Spleen (tissue), 11 donors: ENCODE data around the gene EVC. TPM values are rescaled to one million over a fixed set of nuclear protein-coding genes. Genes with fewer than 3 reads are reported as not detected.

ENCODE experiments used
- DNase-seq: peaks from one replicate; pipeline ENCODE4 v3.0.0-alpha.2; 2020
- H3K27ac ChIP-seq, 8 donors: fragments of 200-600 bp; sonication (generic) in 7 of 8; 1 replicate in 4 of 8; 2 replicates in 4 of 8; pipeline versions ENCODE4 v1.5.0 to v1.8.0; 2016 to 2021; ENCODE audit warnings: inconsistent platforms in 4 of 8, mild to moderate bottlenecking in 4 of 8, moderate library complexity in 1 of 8
- H3K27me3 ChIP-seq, 7 donors: fragments of 200-600 bp; sonication (generic) in 6 of 7; replicated peaks in 1 of 7; 1 replicate in 4 of 7; 2 replicates in 3 of 7; pipeline versions ENCODE4 v1.5.0 to v1.8.0; 2016 to 2021; ENCODE audit warnings: inconsistent platforms in 3 of 7, mild to moderate bottlenecking in 1 of 7
- H3K36me3 ChIP-seq, 6 donors: fragments of 200-600 bp; sonication (generic) in 5 of 6; 1 replicate in 4 of 6; 2 replicates in 2 of 6; pipeline versions ENCODE4 v1.5.0 to v1.8.0; 2016 to 2021; ENCODE audit warnings: inconsistent platforms in 2 of 6
- H3K4me1 ChIP-seq, 6 donors: fragments of 200-600 bp; sonication (generic) in 5 of 6; 1 replicate in 3 of 6; 2 replicates in 3 of 6; pipeline versions ENCODE4 v1.5.0 to v1.8.0; 2016 to 2021; ENCODE audit warnings: inconsistent platforms in 3 of 6
- H3K4me3 ChIP-seq, 8 donors: fragments of 200-600 bp; sonication (generic) in 7 of 8; 1 replicate in 4 of 8; 2 replicates in 4 of 8; pipeline versions ENCODE4 v1.5.0 to v1.8.0; 2016 to 2021; ENCODE audit warnings: inconsistent platforms in 4 of 8, mild to moderate bottlenecking in 4 of 8, moderate library complexity in 2 of 8
- H3K9me3 ChIP-seq, 8 donors: fragments of 200-600 bp; sonication (generic) in 7 of 8; 1 replicate in 4 of 8; 2 replicates in 4 of 8; pipeline versions ENCODE4 v1.5.0 to v1.8.0; 2016 to 2021; ENCODE audit warnings: inconsistent platforms in 4 of 8
- POLR2A ChIP-seq, 3 donors: fragments of 450-650 bp; IDR thresholded peaks; one replicate each; pipeline ENCODE4 v1.5.1; 2017; ENCODE audit warnings: antibody characterized with exemption in 3 of 3, mild to moderate bottlenecking in 1 of 3
- POLR2AphosphoS5 ChIP-seq, 3 donors: sonication (generic); formaldehyde crosslinking; IDR thresholded peaks; one replicate each; pipeline ENCODE4 v1.5.1; 2017; ENCODE audit warnings: antibody characterized with exemption in 3 of 3
- WGBS, 5 donors: extraction: QIAGEN DNeasy Blood & Tissue Kit in 3 of 5; methylation state at CpG; one replicate each; pipeline versions ENCODE4 v1.1.5 to v1.1.7; 2013 to 2018; 5-methylcytosine and 5-hydroxymethylcytosine counted together
- intact Hi-C: fragments of 100-400 bp; cut with DNase I; formaldehyde crosslinking; loops from one replicate; pipeline ENCODE4 v1.15.0; 2023; ENCODE audit warnings: low total_unique reads
- polyA plus RNA-seq, 3 donors: library from polyadenylated mRNA; stranded (reverse); fragments of 200-250 nt; gene quantifications; one replicate each; pipeline ENCODE4 v1.2.1, GENCODE V29; 2013
- total RNA-seq, 7 donors: library from RNA; depleted of rRNA in 3 of 7; stranded (reverse); fragments of >200 nt in 3 of 7; fragmentation: NEBNext Ultra II Directional in 4 of 7; extraction: Animal tissue kit (Norgen Biotek cat#: 25700) in 4 of 7; gene quantifications; one replicate each; pipeline versions ENCODE4 v1.1.0 to v1.2.1, GENCODE V29; 2016 to 2021
- TF ChIP-seq, protein P1 (sequence below), 11 experiments: fragments of 200-600 bp in 7 of 11; fragments of 450-650 bp in 4 of 11; sonication (generic) in 4 of 11; IDR thresholded peaks in 8 of 11; conservative IDR thresholded peaks in 3 of 11; 1 replicate in 7 of 11; 2 replicates in 4 of 11; pipeline versions ENCODE4 v1.4.0 to v1.8.0; 2016 to 2021; ENCODE audit warnings: antibody characterized with exemption in 11 of 11, inconsistent platforms in 4 of 11, mild to moderate bottlenecking in 1 of 11
- donor health status: healthy with polysubstance abuse.
- donor health status: DM: no; HTN: no; CAD: no; lungs with moderate emphysema.
- donor health status: DM: no; HTN: no; CAD: no.
- donor health status: Bipolar disorder and iron deficiency.
- donor health status: healthy.
- donor health status: DM: no; HTN: no; CAD: no.
- donor health status: DM: yes; HTN: yes; CAD: no.

The EVC gene
- total and polyA plus RNA-seq, 10 donors: 0.20 to 13.3 (median 6.9) TPM

DNA sequence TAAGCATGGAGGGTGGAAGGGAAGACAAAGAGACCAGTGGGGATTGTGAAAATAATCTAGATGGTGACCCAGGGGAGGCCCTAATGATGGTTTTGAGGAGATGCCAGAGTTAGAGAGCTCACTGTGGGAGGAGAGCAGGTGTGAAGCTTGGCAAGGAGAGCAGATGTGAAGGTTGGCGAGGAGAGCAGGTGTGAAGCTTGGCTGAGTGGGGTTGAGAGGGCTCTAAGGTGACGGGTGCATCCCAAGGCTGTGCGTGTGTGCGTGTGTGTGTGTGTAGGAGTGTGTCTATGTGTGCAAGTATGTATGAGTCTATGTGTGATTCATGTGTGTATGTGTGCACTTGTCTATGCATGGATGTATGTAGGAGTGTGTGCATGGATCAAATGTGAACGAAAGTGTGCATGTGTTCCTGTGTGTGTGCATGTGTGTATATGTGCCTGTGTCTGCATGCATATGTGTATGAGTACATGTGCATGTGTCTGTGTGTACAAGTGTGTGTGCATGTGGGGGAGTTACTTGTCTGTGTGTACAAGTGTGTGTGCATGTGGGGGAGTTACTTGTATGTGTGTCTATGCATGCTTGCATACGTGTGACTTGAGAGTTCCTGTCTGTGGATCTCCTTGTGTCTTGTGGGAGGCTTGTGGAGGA, 72.0 kb downstream of the EVC start:
- WGBS, 5 donors: 88 to 94% (median 90%) methylated on average over 6 of the region's 6 CpGs
- Histone ChIP-seq H3K9me3 (peaks cover 0 to 3% (median 0%) of the 10 kb centered on the region in 8 donors), H3K27me3 (no peaks in the 10 kb centered on the region), H3K36me3 (peaks cover 0 to 12% (median 0%) of the 10 kb centered on the region in 6 donors), H3K27ac (no peak overlapping the region), H3K4me1 (no peaks in the 10 kb centered on the region), H3K4me3 (no peak overlapping the region)
- TF ChIP-seq POLR2A (IDR thresholded peaks at IDR 0.05): no peak
- no peak for TF ChIP-seq POLR2AphosphoS5 (IDR thresholded peaks at IDR 0.05)
- TF ChIP-seq, protein P1, sequence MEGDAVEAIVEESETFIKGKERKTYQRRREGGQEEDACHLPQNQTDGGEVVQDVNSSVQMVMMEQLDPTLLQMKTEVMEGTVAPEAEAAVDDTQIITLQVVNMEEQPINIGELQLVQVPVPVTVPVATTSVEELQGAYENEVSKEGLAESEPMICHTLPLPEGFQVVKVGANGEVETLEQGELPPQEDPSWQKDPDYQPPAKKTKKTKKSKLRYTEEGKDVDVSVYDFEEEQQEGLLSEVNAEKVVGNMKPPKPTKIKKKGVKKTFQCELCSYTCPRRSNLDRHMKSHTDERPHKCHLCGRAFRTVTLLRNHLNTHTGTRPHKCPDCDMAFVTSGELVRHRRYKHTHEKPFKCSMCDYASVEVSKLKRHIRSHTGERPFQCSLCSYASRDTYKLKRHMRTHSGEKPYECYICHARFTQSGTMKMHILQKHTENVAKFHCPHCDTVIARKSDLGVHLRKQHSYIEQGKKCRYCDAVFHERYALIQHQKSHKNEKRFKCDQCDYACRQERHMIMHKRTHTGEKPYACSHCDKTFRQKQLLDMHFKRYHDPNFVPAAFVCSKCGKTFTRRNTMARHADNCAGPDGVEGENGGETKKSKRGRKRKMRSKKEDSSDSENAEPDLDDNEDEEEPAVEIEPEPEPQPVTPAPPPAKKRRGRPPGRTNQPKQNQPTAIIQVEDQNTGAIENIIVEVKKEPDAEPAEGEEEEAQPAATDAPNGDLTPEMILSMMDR (IDR thresholded peaks at IDR 0.05 in 8 of 11, conservative IDR thresholded peaks at IDR 0.05 in 3 of 11): no peak
- peak; percentile 36 for DNase-seq
- intact Hi-C loops: no loop called here

DNA sequence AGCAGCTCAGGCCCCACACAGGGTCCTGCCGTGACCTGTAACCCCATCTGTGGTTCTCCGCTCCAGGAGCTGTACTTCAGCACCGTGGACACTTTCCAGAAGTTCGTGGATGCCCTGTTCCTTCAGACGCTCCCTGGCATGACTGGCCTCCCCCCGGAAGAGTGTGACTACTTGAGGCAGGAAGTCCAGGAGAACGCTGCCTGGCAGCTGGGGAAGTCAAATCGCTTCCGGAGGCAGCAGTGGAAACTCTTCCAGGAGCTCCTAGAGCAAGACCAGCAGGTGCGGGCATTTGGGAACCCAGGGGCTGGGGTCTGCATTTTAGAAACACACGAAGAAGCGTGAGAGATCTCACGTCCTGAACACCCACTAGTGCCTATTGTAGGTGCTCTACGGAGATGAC, 72.5 kb downstream of the EVC start:
- intact Hi-C loops: no loop called here
- Histone ChIP-seq H3K27me3 (no peaks in the 10 kb centered on the region), H3K36me3 (peaks cover 0 to 15% (median 0%) of the 10 kb centered on the region in 6 donors), H3K9me3 (peaks cover 0 to 9% (median 0%) of the 10 kb centered on the region in 8 donors), H3K4me1 (no peaks in the 10 kb centered on the region), H3K27ac (no peak overlapping the region), H3K4me3 (no peak overlapping the region)
- TF ChIP-seq POLR2AphosphoS5 (IDR thresholded peaks at IDR 0.05): no peak
- TF ChIP-seq, protein P1 (IDR thresholded peaks at IDR 0.05 in 8 of 11, conservative IDR thresholded peaks at IDR 0.05 in 3 of 11): no peak
- TF ChIP-seq POLR2A (IDR thresholded peaks at IDR 0.05): no peak
- DNase-seq: peak; percentile 48
- 71 to 81% (median 79%) methylated on average over 14 of the region's 14 CpGs for WGBS, 5 donors

DNA sequence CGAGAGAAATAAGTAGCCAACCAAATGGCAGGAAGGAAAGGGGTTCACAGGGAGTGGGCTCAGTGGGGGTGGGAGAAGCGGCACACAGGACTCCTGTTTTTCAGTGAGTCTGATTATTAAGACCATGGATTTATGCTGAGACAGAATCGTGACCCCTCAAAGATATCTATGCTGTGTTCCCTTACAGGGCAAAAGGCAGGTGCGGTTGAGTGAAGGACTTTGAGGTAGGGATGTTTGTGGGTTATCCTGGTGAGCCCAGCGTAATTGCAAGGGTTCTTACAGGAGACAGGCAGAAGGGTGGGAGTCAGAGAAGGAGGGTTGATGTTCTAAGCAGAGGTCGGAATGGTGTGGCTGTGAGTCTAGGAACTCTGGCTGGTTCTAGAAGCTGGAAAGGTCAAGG, 73.0 kb downstream of the EVC start:
- Histone ChIP-seq H3K36me3 (peaks cover 0 to 15% (median 0%) of the 10 kb centered on the region in 6 donors), H3K9me3 (peaks cover 0 to 9% (median 0%) of the 10 kb centered on the region in 8 donors), H3K4me1 (no peaks in the 10 kb centered on the region), H3K4me3 (no peak overlapping the region), H3K27me3 (no peaks in the 10 kb centered on the region), H3K27ac (no peak overlapping the region)
- intact Hi-C loops: no loop called here
- WGBS, 5 donors: 83 to 92% (median 85%) methylated on average over 6 of the region's 6 CpGs
- TF ChIP-seq POLR2A (IDR thresholded peaks at IDR 0.05): no peak
- TF ChIP-seq, protein P1 (IDR thresholded peaks at IDR 0.05 in 8 of 11, conservative IDR thresholded peaks at IDR 0.05 in 3 of 11): no peak
- no peak for TF ChIP-seq POLR2AphosphoS5 (IDR thresholded peaks at IDR 0.05)
- DNase-seq: no peak

DNA sequence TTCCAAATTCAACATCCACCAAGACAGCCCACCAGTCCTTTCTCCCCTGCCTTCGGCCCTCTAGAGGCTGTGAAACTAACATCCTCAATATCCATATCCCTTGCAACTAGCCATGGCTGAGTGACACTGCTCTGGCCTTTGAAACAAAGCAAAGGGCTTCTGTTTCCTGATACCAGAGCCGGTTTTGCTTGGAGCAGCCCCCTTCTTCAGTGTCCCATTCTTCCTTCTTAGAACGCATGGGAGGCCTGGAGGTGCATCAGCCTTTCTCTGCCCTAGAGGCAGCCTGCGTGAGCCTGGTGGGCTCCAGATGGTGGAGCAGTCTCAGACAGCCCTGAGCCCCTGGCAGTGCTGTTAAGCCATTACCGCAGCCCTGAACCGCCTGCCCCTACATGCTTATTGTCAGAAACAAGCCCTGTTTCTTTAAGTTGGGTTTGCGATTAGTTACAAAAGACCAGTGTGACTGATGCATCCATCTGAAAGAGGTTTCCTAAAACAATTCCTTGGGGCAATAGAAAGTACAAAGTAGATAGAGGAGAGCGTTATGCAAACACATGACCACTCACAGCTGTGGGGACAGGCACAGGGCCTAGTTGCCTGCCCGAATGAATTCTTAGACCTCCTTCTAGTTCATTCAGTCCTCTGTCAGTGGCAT, 74.1 kb downstream of the EVC start:
- 88 to 93% (median 92%) methylated on average over 9 of the region's 9 CpGs for WGBS, 5 donors
- intact Hi-C loops: no loop called here
- Histone ChIP-seq H3K4me3 (no peak overlapping the region), H3K9me3 (peaks cover 0 to 9% (median 0%) of the 10 kb centered on the region in 8 donors), H3K27ac (no peak overlapping the region), H3K36me3 (peaks cover 0 to 15% (median 0%) of the 10 kb centered on the region in 6 donors), H3K27me3 (no peaks in the 10 kb centered on the region), H3K4me1 (no peaks in the 10 kb centered on the region)
- no peak for TF ChIP-seq POLR2AphosphoS5 (IDR thresholded peaks at IDR 0.05)
- TF ChIP-seq, protein P1 (IDR thresholded peaks at IDR 0.05 in 8 of 11, conservative IDR thresholded peaks at IDR 0.05 in 3 of 11): no peak
- TF ChIP-seq POLR2A (IDR thresholded peaks at IDR 0.05): no peak
- DNase-seq: peak; percentile 17
